ENCODE data around the gene RCOR3. TPM values are rescaled to one million over a fixed set of nuclear protein-coding genes. Genes with fewer than 3 reads are reported as not detected.
"Not testable (repeated sequence)": the region's sequence is repeated elsewhere in the genome, so short reads cannot be mapped to it uniquely, and the experiment has no call there.

RCOR3 gene
- total RNA-seq, 1 donor from 2014 or later: 52.3 TPM

GRCh38 chr1:211347077-211347844 is 88.1 kb downstream of the RCOR3 start:
- DNase-seq (no peak), ATAC-seq (no peak)
- Histone ChIP-seq H3K27me3 (ENCODE audit: low read depth) (no peaks in the 10 kb centered on the region), H3K9me3 (no peaks in the 10 kb centered on the region), H3K27ac (no peak overlapping the region), H3K4me1 (no peaks in the 10 kb centered on the region), H3K36me3 (no peaks in the 10 kb centered on the region), H3K4me3 (no peak overlapping the region)
- TF ChIP-seq, protein P1, sequence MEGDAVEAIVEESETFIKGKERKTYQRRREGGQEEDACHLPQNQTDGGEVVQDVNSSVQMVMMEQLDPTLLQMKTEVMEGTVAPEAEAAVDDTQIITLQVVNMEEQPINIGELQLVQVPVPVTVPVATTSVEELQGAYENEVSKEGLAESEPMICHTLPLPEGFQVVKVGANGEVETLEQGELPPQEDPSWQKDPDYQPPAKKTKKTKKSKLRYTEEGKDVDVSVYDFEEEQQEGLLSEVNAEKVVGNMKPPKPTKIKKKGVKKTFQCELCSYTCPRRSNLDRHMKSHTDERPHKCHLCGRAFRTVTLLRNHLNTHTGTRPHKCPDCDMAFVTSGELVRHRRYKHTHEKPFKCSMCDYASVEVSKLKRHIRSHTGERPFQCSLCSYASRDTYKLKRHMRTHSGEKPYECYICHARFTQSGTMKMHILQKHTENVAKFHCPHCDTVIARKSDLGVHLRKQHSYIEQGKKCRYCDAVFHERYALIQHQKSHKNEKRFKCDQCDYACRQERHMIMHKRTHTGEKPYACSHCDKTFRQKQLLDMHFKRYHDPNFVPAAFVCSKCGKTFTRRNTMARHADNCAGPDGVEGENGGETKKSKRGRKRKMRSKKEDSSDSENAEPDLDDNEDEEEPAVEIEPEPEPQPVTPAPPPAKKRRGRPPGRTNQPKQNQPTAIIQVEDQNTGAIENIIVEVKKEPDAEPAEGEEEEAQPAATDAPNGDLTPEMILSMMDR (IDR thresholded peaks at IDR 0.05): no peak
- intact Hi-C loops (cut with DNase I): no loop called here

DNA sequence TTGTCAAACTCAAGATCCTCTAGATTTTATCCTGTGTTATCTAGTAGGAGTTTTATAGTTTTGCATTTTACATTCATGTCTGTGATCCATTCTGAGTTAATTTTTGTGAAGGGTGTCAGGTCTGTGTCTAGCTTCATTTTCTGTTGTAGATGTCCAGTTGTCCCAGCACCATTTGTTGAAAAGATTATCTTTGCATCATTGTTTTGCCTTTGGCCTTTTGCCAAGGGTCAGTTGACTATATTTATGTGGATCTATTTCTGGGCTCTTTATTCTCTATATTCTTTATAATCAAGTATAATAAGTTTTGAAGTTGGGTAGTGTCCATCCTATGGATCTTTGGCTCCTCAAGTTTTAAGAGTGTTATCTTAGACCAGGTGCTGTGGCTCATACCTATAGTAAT is 89.4 kb downstream of the RCOR3 start:
- peaks cover 7% of the 10 kb centered on the region for H3K4me1 ChIP-seq
- H3K4me3 ChIP-seq: no peak overlapping the region
- no peak for DNase-seq
- H3K27me3 ChIP-seq (ENCODE audit: low read depth): no peaks in the 10 kb centered on the region
- H3K9me3 ChIP-seq: no peaks in the 10 kb centered on the region
- H3K27ac ChIP-seq: no peak overlapping the region
- no peaks in the 10 kb centered on the region for H3K36me3 ChIP-seq
- TF ChIP-seq, protein P1 (IDR thresholded peaks at IDR 0.05): no peak
- ATAC-seq: no peak
- intact Hi-C loops (cut with DNase I): no loop called here

GRCh38 chr1:211349741-211350140 is 90.6 kb downstream of the RCOR3 start:
- TF ChIP-seq, protein P1 (IDR thresholded peaks at IDR 0.05): no peak
- ATAC-seq (peak in 1 of 2 donors; percentile 55), DNase-seq (no peak)
- Histone ChIP-seq H3K36me3 (no peaks in the 10 kb centered on the region), H3K4me3 (no peak overlapping the region), H3K9me3 (no peaks in the 10 kb centered on the region), H3K27ac (no peak overlapping the region), H3K4me1 (peaks cover 7% of the 10 kb centered on the region), H3K27me3 (ENCODE audit: low read depth) (no peaks in the 10 kb centered on the region)
- intact Hi-C loops (cut with DNase I): no loop called here

GRCh38 chr1:211352055-211352454 is 92.9 kb downstream of the RCOR3 start:
- H3K4me3 ChIP-seq; DNase-seq; H3K27me3 ChIP-seq (ENCODE audit: low read depth); H3K4me1 ChIP-seq; H3K9me3 ChIP-seq; intact Hi-C loops (cut with DNase I); ATAC-seq; H3K27ac ChIP-seq: not testable (repeated sequence)
- H3K36me3 ChIP-seq: peaks cover 14% of the 10 kb centered on the region

DNA sequence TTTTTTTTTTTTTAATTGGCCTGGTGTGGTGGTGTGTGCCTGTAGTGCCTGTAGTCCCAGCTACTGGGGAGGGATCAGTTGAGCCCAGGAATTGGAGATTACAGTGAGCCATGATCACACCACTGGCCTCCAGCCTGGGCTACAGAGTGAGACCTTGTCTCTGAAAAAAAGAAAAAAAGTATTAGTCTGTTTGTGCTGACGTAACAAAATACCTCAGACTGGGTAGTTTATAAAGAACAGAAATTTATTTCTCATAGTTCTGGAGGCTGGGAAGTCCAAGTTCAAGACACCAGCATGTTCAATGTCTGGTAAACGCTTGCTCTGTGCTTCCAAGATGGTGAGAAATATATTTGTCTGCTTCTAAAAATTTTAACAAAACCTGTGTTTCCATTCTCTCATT is 93.3 kb downstream of the RCOR3 start:
- no peaks in the 10 kb centered on the region for H3K27me3 ChIP-seq (ENCODE audit: low read depth)
- DNase-seq (no peak), ATAC-seq (no peak)
- H3K36me3 ChIP-seq: peaks cover 14% of the 10 kb centered on the region
- no peak overlapping the region for H3K27ac ChIP-seq
- H3K4me3 ChIP-seq: no peak overlapping the region
- H3K9me3 ChIP-seq: no peaks in the 10 kb centered on the region
- TF ChIP-seq, protein P1 (IDR thresholded peaks at IDR 0.05): no peak
- intact Hi-C loops (cut with DNase I): no loop called here
- H3K4me1 ChIP-seq: peaks cover 7% of the 10 kb centered on the region

DNA sequence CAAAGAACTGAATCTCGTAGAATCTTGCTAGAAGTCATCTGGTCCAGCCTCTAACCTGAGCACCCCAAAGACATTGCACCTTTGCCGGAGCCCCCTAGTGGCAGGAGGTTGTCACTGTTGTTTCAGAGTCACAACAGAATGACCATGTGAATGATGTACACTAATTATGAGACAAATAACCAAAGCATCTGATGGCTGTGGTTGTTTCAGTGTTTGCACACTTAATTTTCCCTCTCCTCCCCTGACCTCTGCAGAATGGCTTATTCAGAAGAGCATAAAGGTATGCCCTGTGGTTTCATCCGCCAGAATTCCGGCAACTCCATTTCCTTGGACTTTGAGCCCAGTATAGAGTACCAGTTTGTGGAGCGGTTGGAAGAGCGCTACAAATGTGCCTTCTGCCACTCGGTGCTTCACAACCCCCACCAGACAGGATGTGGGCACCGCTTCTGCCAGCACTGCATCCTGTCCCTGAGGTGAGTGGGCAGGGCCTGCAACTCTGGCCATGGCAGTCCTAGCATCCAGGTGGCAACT is 93.9 kb downstream of the RCOR3 start:
- TF ChIP-seq, protein P1 (IDR thresholded peaks at IDR 0.05): peak; percentile 79
- no peak overlapping the region for H3K27ac ChIP-seq
- H3K4me1 ChIP-seq: peaks cover 7% of the 10 kb centered on the region
- peak; percentile 70 to 82 for ATAC-seq
- no peaks in the 10 kb centered on the region for H3K27me3 ChIP-seq (ENCODE audit: low read depth)
- H3K9me3 ChIP-seq: no peaks in the 10 kb centered on the region
- intact Hi-C loops (cut with DNase I): no loop called here
- no peak overlapping the region for H3K4me3 ChIP-seq
- peaks cover 14% of the 10 kb centered on the region for H3K36me3 ChIP-seq
- DNase-seq: no peak

Data from lower lobe of right lung (tissue), 2 donors.